Measurements from ENCODE around the gene BEND3. TPM values are rescaled to one million over a fixed set of nuclear protein-coding genes. Genes with fewer than 3 reads are reported as not detected.

BEND3 gene
- total RNA-seq = 2.9 and 3.2 TPM in 2 replicates

DNA sequence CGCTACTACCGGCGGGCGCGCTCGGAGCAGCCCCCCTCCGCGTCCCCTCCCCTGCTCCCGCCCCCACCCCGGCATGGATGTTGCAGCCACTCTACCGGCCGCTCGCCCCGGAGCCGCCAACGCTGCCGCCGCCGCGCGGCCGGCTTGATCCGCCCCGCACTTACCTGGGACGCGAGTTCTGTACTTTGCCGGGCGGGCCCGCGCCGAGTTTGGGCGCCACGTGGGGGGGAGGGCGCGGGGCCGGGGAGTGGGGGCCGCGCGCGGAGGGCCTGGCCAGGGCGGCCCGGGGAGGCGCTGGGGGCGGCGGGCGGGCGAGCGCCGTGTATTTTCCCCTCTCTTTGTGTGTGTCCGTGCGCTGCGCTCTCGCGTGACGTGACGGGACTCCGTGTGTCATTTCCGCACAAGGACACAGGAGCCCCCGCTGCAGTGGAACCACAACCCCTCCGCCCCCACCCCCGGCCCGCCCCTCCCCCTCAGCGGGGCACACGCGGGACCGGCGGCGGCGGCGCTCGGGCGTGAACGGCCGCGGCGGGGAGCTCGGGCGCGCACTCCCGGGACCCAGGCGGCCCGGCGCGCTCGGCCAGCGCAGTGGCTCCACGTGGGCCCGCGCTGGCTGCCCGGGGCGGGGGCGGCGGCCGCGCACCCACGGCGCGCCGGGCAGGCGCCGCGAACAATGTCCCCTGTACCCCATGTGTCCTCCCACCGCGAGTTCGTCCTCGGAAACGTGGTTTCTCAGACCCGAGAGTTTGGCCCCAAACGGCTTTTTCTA, at the start of gene BEND3:
TSS of gene BEND3 (minus strand) at position 590 of the 769 bp plus-strand sequence. CDS start 16,230 bp downstream, outside the sequence.

Other genes starting within 250 kb of the BEND3 start
- gene CD24, start 140.8 kb downstream of the BEND3 start, total RNA-seq = 214 and 1,378 TPM in 2 replicates
- gene MTRES1, start 87.3 kb downstream of the BEND3 start, total RNA-seq = 8.0 and 8.9 TPM in 2 replicates